Lower leg skin (tissue), 3 donors: ENCODE measurements around the gene NSUN3.

ENCODE experiments used
- CTCF ChIP-seq, 3 donors: fragments of 450-650 bp; IDR thresholded peaks; one replicate each; pipeline ENCODE4 v1.5.1; 2016; ENCODE audit warnings: antibody characterized with exemption in 3 of 3, mild to moderate bottlenecking in 3 of 3, moderate library complexity in 2 of 3
- POLR2A ChIP-seq, 2 donors: fragments of 450-650 bp; IDR thresholded peaks; one replicate each; pipeline ENCODE4 v1.6.1; 2016 to 2017; ENCODE audit warnings: antibody characterized with exemption in 2 of 2, mild to moderate bottlenecking in 1 of 2, moderate library complexity in 1 of 2

- TF ChIP-seq CTCF (IDR thresholded peaks at IDR 0.05) (no peak), POLR2A (IDR thresholded peaks at IDR 0.05) (no peak)
Measured at GRCh38 chr3:94020293-94020692, 42.6 kb upstream of the NSUN3 start.
